Progenitor cell of endocrine pancreas (in vitro differentiated cells): ENCODE data around the gene FOXO4. TPM values are rescaled to one million over a fixed set of nuclear protein-coding genes. Genes with fewer than 3 reads are reported as not detected.

ENCODE experiments used
- DNase-seq: peaks from one replicate; pipeline ENCODE4 v3.0.0; 2021; ENCODE audit warnings: low spot score; ENCODE audit not compliant: unreplicated experiment
- H3K27ac Mint-ChIP-seq: 2 replicates; pipeline ENCODE4 v1.8.0; 2021; ENCODE audit warnings: mild to moderate bottlenecking, moderate library complexity, mixed read lengths
- H3K27me3 Mint-ChIP-seq: 2 replicates; pipeline ENCODE4 v1.8.0; 2021; ENCODE audit warnings: mixed read lengths
- H3K36me3 Mint-ChIP-seq: 2 replicates; pipeline ENCODE4 v1.8.0; 2022; ENCODE audit warnings: mixed read lengths; ENCODE audit not compliant: insufficient read depth
- H3K4me1 Mint-ChIP-seq: 2 replicates; pipeline ENCODE4 v1.8.0; 2021; ENCODE audit warnings: low read depth, mixed read lengths
- H3K4me3 Mint-ChIP-seq: 2 replicates; pipeline ENCODE4 v1.8.0; 2021; ENCODE audit warnings: low read depth, mild to moderate bottlenecking, moderate library complexity, mixed read lengths
- H3K9me3 Mint-ChIP-seq: 2 replicates; pipeline ENCODE4 v1.8.0; 2021; ENCODE audit warnings: low read depth, mixed read lengths
- total RNA-seq: library from RNA; stranded (reverse); gene quantifications from 2 replicates; pipeline ENCODE4 v1.2.1, GENCODE V29; 2021
- TF ChIP-seq, protein P1 (sequence below): fragments of 200-600 bp; sonication (generic); IDR thresholded peaks from one replicate; pipeline ENCODE4 v1.5.0; 2021; ENCODE audit warnings: antibody characterized with exemption, mild to moderate bottlenecking; ENCODE audit not compliant: unreplicated experiment

The FOXO4 gene
- total RNA-seq, 1 donor from 2014 or later, result 41.0 TPM

GRCh38 chrX:71128166-71128833 lies 32.6 kb downstream of the FOXO4 start:
- Mint-ChIP-seq H3K27me3 (no peaks in the 10 kb centered on the region), H3K4me3 (no peak overlapping the region), H3K9me3 (peaks cover 15% of the 10 kb centered on the region), H3K27ac (no peak overlapping the region), H3K36me3 (peaks cover 19% of the 10 kb centered on the region), H3K4me1 (no peaks in the 10 kb centered on the region)
- no peak for DNase-seq
- TF ChIP-seq, protein P1, sequence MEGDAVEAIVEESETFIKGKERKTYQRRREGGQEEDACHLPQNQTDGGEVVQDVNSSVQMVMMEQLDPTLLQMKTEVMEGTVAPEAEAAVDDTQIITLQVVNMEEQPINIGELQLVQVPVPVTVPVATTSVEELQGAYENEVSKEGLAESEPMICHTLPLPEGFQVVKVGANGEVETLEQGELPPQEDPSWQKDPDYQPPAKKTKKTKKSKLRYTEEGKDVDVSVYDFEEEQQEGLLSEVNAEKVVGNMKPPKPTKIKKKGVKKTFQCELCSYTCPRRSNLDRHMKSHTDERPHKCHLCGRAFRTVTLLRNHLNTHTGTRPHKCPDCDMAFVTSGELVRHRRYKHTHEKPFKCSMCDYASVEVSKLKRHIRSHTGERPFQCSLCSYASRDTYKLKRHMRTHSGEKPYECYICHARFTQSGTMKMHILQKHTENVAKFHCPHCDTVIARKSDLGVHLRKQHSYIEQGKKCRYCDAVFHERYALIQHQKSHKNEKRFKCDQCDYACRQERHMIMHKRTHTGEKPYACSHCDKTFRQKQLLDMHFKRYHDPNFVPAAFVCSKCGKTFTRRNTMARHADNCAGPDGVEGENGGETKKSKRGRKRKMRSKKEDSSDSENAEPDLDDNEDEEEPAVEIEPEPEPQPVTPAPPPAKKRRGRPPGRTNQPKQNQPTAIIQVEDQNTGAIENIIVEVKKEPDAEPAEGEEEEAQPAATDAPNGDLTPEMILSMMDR, result no peak

DNA sequence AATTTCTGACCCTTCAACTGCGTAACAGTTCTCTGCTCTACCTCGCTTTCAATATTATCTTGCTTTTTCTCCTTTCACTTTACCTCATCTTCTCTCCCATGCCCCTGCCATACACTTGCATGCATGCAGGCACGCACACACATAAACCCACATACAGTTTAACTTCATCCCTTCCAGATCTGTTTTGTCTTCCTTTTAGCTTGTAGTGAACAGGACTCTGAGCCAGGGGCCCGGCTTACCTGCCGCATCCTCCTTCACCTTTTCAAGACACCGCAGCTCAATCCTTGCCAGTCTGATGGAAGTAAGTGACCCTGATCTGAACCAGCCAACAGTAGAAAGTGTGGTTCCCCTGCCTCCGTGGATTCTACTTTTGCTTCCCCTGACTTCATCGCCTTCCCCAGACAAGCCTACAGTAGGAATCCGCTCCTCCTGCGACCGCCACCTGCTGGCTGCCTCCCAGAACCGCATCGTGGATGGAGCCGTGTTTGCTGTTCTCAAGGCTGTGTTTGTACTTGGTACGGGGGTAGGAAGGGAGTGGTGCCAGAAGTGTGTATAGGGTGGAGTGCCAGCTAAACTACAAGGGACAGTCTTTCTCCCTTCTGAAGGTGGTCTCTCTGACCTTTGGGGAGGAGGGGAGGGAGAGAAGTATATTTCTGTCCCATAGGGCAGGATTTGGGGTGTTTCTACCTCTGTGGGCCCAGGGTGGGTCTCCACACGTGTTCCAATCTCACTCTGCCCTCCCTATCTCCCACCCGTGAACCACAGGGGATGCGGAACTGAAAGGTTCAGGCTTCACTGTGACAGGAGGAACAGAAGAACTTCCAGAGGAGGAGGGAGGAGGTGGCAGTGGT lies 33.5 kb downstream of the FOXO4 start:
- peak overlapping the region; percentile 77 for H3K27ac Mint-ChIP-seq
- H3K4me3 Mint-ChIP-seq, result no peak overlapping the region
- no peaks in the 10 kb centered on the region for H3K4me1 Mint-ChIP-seq
- TF ChIP-seq, protein P1, result peak; percentile 75
- no peaks in the 10 kb centered on the region for H3K27me3 Mint-ChIP-seq
- H3K36me3 Mint-ChIP-seq, result peaks cover 18% of the 10 kb centered on the region
- peak; percentile 54 for DNase-seq
- H3K9me3 Mint-ChIP-seq, result peaks cover 12% of the 10 kb centered on the region

- H3K27me3 Mint-ChIP-seq, result no peaks in the 10 kb centered on the region
- DNase-seq, result no peak
- H3K36me3 Mint-ChIP-seq, result peaks cover 24% of the 10 kb centered on the region
- no peak overlapping the region for H3K4me3 Mint-ChIP-seq
- peaks cover 13% of the 10 kb centered on the region for H3K9me3 Mint-ChIP-seq
- no peaks in the 10 kb centered on the region for H3K4me1 Mint-ChIP-seq
- TF ChIP-seq, protein P1, result no peak
- no peak overlapping the region for H3K27ac Mint-ChIP-seq
Observed at GRCh38 chrX:71131510-71131909, 35.9 kb downstream of the FOXO4 start.

- Mint-ChIP-seq H3K9me3 (peaks cover 16% of the 10 kb centered on the region), H3K27ac (no peak overlapping the region), H3K36me3 (peaks cover 14% of the 10 kb centered on the region), H3K27me3 (no peaks in the 10 kb centered on the region), H3K4me3 (no peak overlapping the region), H3K4me1 (peaks cover 7% of the 10 kb centered on the region)
- TF ChIP-seq, protein P1, result no peak
- no peak for DNase-seq
Observed at GRCh38 chrX:71140440-71140839, 44.8 kb downstream of the FOXO4 start.

DNA sequence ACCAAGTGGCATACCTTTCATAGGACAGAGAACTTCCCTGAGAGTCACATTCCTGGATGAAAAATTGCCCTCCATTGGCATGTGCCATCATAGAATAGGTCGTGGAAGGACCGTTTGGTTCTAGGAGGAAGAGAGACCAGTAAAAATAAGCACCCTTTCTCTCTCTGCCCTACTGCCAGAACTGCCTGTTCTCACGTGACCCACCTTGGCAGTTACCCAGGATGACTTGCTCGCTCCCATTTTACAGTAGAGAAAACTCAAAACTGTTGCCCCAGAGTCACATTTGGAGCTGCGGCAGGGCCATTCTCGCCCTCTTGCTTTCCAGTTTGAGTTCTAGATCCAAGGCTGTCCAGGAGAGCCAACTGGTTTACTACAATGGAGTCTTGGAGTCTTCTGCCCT lies 47.9 kb downstream of the FOXO4 start:
- peaks cover 14% of the 10 kb centered on the region for H3K4me1 Mint-ChIP-seq
- H3K4me3 Mint-ChIP-seq, result no peak overlapping the region
- peaks cover 13% of the 10 kb centered on the region for H3K9me3 Mint-ChIP-seq
- TF ChIP-seq, protein P1, result no peak
- DNase-seq, result no peak
- H3K36me3 Mint-ChIP-seq, result peaks cover 9% of the 10 kb centered on the region
- no peak overlapping the region for H3K27ac Mint-ChIP-seq
- no peaks in the 10 kb centered on the region for H3K27me3 Mint-ChIP-seq
